NCI-H345 treated with DMSO at 0.1 percent for 48 hours (cell line): ENCODE measurements around the gene SETD1A.

Experiments
- DNase-seq: peaks from one replicate; lab custom pipeline; 2025; ENCODE audit not compliant: unreplicated experiment; lab: John Stamatoyannopoulos, UW

Gene SETD1A

DNA sequence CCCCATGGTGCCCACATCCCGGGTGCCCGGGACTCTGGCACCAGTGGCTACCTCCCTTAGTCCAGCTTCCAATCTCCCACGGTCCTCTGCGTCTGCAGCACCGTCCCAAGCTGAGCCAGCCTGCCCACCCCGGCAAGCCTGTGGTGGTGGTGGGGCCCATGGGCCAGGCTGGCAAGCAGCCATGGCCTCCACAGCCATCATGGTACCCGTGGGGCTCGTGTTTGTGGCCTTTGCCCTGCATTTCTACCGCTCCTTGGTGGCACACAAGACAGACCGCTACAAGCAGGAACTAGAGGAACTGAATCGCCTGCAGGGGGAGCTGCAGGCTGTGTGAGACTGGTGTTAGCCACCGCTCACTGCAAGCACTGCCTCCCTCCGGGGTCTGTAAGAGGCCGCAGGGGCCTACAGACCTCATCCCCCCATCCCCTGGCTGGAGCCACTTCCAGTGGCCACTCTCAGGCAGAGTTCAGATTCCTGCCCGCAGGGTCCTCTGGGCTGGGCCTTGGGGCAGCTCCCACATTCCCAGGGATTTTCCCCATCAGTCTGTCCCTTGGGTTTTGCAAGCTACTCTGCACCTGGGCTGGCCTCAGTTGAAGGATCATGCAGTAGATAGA lies 3.9 kb upstream of the SETD1A start:
- peak; percentile 60 for DNase-seq

DNA sequence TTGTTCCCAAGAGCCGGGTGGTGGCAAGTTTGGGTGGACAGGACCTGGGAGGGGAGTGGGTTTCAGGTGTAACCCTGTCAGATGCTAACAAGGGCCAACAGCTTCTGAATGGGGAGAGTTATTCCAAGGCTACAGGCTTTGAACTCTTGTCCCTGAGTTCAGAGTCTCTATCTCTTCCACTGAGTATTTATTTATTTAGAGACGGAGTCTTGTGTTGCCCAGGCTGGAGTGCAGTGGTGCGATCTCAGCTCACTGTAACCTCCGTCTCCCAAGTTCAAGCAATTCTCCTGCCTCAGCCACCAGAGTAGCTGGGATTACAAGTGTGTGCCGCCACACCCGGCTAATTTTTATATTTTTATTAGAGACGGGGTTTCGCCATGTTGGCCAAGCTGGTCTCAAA lies 2.6 kb upstream of the SETD1A start:
- no peak for DNase-seq

DNA sequence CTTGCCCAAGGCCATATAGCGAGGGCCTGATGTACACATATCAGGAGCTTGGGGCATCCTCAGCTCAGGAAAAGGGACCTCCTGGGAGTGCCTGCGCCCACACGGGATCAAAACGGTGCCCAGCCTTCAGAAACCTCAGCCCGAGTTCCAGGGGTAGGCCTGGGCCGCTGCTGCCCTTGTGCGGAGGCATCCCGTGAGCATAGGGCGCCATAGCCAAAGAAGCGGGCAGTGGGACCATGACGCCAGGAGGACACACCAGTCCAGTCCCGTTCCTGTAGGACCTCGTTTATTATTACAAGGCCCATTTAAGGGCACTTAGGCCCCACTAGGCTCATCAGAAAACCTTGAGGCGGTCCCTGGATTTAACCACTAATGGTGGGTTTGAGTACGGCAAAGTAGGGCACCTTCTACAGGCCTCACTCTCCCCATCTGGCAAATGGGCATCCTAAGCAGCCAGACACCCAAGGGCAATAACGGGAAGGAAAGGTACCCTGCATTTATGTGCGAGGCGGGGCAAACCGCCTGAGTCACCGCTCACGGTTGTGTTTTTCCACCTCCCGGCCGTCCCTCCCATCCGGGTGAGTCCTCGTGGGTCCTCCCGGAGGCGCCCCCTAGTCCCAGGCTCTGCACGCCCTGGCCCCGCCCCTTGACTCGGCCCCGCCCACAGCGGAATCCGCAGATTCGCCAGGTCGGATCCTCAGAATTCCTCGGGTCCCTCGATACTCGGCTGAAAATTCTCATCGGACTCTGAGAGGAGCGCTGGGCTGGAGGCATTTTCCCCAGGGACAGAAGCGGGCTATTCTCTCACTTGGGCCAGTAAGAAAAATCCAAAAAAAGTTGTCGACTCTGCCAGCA lies 726 bp upstream of the SETD1A start:
- peak; percentile 64 for DNase-seq

DNA sequence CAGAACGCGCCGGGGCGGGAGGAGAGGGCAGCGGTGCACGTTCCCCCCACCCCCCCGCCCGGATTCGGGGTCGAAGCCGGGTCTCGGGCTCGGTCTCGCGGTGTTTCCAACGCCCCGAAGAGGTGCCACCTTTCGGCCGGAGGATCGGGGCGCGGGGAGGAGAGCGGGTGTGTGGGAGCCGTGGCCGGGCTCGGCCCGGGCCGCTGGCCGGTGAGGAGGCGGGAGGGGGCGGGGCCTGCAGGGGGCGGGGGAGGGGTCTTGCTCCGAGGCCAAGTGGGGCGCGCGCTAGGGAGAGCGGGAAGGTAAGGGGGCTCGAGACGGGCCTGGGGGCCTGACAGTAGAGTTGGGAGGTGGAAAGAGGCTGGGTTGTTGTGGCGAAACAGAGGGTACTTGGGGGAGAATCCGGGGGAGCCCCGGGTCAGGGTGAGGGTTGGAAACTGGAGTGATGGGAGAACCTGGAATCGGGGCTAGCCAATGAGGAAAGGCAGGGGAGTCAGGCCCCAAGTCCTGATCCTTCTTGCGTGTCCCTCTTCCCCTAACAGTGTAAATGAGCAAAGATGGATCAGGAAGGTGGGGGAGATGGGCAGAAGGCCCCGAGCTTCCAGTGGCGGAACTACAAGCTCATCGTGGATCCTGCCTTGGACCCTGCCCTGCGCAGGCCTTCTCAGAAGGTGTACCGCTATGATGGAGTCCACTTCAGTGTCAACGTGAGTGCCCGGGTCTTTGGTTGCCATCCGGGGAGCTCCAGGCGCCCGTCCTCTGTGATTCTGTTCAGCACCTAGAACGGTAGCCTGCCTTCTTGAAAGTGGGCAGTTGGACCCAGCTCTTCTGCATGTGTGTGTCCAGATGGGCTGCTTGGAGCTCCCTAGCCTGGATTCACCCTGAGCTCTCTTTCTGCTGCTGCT lies 873 bp downstream of the SETD1A start:
- no peak for DNase-seq

DNA sequence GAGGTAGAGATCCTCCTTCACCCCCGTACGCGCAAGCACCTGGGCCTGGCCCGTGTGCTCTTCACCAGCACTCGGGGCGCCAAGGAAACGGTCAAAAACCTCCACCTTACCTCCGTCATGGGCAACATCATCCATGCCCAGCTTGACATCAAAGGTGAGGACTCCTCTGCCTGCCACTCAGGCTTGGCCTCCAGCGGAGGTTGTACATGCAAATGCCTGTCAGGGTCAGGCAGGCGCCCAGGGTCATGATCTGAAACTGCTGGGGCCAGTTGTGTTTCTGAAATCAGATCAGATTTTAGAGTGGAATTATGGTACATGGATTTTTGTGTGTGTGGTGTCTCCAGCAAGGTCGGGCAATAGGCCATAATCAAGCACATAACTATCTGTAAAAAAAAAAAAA lies 3.8 kb downstream of the SETD1A start:
- no peak for DNase-seq

DNA sequence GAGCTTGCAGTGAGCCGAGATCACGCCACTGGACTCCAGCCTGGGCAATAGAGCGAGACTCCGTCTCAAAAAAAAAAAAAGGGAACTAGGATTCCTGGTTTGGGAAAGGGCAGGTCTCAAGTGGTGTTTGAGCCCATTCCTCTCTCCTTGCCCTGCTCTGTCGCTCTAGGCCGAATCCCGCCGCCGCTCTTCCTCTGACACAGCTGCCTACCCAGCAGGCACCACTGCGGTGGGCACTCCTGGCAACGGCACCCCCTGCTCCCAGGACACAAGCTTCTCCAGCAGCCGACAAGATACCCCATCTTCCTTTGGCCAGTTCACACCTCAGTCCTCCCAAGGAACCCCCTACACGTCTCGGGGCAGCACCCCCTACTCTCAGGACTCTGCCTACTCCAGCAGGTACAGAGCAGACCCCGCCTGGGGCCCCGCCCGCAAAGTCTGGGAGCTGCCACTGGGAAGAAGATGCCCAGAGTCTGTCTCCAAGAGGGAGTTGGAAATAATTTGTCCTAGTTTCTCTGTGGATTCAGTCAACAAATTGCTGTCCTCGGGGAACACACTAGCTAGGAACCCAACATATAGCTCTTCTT lies 6.5 kb downstream of the SETD1A start:
- no peak for DNase-seq

DNA sequence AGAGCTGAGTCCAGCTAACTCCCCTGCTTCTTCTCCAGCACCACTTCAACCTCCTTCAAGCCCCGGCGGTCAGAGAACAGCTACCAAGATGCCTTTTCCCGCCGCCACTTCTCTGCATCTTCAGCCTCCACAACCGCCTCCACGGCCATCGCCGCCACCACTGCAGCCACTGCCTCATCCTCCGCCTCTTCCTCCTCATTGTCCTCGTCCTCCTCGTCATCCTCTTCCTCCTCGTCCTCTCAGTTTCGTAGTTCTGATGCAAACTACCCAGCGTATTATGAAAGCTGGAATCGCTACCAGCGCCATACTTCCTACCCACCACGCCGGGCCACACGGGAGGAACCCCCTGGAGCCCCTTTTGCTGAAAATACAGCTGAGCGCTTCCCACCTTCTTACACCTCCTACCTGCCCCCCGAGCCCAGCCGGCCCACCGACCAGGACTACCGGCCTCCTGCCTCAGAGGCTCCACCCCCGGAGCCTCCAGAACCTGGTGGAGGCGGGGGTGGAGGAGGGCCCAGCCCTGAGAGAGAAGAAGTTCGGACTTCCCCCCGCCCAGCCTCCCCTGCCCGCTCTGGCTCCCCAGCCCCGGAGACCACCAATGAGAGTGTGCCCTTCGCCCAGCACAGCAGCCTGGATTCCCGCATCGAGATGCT lies 7.1 kb downstream of the SETD1A start:
- no peak for DNase-seq

DNA sequence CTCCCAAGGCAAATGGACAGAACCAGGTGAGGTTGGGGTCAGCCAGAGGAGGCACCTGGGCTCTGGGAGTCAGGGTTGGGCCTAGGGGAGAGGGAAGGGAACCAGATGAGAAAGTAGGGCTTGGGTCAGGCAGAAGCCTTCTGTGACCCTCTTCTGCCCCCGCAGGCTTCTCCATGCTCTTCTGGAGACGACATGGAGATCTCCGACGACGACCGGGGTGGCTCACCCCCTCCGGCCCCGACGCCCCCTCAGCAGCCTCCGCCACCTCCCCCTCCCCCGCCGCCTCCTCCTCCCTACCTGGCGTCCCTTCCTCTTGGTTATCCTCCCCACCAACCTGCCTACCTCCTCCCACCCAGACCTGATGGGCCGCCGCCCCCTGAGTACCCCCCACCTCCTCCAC lies 7.9 kb downstream of the SETD1A start:
- no peak for DNase-seq

DNA sequence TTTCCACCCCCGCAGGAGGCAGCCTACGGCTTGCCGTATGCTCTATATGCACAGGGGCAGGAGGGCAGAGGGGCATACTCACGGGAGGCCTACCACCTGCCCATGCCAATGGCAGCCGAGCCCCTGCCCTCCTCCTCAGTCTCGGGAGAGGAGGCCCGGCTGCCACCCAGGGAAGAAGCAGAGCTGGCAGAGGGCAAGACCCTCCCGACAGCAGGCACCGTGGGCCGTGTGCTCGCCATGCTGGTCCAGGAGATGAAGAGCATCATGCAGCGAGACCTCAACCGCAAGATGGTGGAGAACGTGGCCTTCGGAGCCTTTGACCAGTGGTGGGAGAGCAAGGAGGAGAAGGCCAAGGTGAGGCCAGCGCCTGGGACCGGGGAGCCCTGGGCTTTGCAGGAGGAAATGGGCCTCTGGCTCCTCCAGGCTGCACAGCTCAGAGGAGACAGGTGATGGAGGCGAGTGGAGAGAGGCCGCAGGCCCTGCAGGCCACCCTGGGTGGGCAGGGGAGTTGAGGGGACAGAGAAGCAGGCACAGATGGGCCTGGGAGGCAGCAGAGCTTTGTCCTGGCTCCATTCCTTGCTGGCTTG lies 8.6 kb downstream of the SETD1A start:
- DNase-seq: no peak

DNA sequence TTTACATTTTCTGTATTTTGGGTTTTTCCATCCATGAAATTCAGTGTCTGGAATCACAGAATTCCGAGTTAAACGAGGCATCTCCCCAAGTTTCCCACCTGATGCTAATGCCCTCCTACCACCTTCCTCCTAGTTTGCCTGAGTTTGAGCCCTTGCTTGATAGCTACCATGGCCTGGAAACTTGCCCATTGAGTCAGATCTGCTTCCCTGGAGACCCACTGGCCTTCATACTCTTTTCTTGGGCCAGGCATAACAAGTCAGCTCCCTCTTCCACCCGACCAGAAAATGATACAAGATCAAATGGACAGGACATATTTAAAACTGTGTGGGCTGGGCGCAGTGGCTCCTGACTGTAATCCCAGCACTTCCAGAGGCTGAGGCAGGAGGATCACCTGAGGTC lies 10.2 kb downstream of the SETD1A start:
- no peak for DNase-seq

DNA sequence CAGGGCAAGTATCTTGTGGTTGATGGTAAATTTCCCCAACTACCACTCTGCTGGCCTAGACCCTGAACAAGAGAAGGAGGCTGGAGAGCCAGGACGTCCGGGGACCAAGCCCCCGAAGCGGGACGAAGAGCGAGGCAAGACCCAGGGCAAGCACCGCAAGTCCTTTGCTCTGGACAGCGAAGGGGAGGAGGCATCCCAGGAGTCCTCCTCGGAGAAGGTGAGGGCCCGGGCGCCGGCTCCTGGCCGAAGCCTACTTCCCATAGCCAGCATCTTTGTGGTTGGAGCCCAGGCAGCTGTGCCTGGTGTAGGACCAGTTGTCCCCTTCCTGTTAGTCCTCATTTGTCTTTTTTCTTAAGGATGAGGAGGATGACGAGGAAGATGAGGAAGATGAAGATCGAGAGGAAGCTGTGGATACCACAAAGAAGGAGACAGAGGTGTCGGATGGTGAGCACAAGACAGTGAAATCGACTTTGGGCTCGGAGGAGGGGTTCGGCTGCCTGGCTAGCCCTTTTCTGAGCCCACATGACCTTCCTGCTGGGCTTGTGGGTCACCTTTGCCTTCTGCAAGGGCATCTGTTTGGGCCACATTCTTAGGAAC lies 11.8 kb downstream of the SETD1A start:
- DNase-seq: no peak

DNA sequence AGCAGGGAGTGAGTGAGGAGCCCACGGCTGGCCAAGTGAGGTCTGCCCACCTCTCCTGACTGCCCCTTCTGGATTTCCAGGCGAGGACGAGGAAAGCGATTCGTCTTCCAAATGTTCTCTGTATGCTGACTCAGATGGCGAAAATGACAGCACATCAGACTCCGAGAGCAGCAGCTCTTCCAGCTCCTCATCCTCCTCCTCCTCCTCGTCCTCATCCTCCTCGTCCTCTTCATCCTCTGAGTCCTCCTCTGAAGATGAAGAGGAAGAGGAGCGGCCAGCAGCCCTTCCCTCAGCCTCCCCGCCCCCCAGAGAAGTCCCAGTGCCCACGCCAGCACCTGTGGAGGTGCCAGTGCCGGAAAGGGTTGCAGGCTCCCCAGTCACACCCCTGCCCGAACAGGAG lies 13.7 kb downstream of the SETD1A start:
- no peak for DNase-seq

DNA sequence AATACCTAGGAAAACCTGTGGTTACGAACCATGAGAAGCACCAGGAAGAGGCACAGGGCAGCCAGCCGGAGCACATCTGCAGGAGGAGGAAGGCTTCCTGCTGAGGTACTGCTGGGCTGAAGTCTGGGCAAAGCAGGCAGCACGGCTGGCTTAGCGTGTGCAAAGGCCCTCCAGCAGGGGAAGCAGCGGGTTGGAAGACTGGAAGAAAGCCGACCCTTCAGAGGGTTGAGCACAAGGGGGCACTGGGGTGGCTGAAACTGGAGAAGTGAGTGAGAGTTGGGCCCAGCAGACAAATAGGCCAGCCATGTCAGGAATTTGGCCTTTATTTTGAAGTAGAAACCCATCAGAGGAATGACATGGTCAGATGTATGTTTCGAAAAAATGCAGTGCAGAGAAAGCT lies 15.3 kb downstream of the SETD1A start:
- no peak for DNase-seq

DNA sequence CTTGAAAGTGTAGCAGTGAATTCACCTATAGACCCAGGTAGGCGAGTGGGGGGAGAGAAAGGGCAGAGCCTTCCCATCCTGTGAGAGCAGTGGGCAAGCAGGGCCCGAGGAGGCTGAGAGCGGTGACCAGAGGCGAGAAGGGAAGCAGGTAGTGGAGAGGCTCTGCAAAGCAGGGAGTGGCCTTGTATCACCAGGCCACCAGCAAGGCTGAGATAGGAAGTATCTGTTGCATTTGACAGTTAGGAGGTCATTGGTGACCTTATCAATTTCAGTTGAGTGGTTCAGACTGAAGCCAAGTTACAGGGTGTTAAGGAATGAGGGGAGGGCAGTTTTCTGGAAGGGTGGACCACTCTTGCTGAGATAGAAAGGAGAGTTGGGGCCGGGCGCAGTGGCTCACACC lies 16.8 kb downstream of the SETD1A start:
- DNase-seq: no peak

DNA sequence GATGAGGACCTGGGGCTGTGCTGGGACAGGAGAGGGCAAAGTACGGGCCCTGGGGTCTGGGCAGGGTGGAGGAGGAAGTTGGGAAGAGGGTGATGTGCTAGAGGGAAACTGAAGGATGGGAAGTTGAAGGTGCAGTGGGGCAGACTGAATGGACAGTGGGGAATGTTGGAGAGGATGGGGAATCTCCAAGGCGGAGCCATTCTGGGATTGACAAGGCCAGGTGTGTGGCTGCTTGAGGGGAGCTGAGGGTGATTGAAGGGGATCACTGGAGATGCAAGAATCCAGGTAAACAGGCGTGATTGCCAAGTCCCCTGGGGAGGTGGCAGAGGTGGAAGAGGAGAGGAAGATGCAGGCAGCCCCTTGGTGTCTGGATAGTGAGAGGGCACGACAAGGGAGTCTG lies 18.9 kb downstream of the SETD1A start:
- DNase-seq: no peak

DNA sequence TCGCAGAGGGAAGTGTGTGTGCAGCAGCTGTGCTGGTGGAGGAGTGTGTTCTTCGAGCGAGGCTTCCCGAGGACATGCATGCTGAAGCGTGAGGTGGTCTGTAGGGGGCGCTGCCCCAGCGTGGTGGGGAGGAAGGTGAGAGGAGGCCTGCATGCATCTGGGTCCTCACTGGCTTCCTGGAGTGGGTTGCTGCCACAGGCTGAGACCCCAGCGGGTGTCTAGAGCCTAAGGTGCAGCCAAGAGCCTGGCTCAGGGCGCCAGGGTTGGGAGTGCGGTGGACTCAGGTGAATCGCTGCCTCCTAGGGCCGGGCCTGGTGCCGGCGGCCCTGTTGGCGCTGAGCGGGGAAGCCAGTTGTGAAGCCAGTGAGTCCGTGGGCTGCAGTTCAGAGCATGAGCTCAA lies 19.9 kb downstream of the SETD1A start:
- DNase-seq: no peak

DNA sequence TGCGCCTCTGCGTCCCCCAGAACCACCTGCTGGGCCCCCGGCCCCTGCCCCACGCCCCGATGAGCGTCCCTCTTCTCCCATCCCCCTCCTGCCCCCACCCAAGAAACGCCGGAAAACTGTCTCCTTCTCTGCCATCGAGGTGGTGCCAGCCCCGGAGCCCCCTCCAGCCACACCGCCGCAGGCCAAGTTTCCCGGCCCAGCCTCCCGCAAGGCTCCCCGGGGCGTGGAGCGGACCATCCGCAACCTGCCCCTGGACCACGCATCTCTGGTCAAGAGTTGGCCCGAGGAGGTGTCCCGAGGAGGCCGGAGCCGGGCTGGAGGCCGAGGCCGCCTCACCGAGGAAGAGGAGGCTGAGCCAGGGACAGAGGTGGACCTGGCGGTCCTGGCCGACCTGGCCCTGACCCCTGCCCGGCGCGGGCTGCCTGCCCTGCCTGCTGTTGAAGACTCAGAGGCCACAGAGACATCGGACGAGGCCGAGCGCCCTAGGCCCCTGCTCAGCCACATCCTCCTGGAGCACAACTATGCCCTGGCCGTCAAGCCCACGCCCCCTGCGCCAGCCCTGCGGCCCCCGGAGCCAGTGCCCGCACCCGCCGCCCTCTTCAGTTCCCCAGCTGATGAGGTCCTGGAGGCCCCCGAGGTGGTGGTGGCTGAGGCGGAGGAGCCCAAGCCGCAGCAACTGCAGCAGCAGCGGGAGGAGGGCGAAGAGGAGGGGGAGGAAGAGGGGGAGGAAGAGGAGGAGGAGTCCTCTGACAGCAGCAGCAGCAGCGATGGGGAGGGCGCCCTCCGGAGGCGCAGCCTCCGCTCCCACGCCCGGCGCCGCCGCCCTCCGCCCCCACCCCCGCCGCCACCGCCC lies 21.8 kb downstream of the SETD1A start:
- no peak for DNase-seq

DNA sequence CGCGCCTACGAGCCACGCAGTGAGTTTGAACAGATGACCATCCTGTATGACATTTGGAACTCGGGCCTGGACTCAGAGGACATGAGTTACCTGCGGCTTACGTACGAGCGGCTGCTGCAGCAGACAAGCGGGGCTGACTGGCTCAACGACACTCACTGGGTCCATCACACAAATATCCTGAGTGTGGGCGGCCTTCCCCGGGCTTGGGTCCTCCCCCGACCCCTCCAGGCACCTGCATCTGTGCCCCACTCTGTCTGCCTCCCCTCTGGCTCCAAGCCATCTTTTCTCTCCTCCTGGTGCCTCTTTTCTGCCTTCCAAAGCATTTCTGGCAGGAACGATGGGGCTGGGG lies 22.4 kb downstream of the SETD1A start:
- DNase-seq: no peak

DNA sequence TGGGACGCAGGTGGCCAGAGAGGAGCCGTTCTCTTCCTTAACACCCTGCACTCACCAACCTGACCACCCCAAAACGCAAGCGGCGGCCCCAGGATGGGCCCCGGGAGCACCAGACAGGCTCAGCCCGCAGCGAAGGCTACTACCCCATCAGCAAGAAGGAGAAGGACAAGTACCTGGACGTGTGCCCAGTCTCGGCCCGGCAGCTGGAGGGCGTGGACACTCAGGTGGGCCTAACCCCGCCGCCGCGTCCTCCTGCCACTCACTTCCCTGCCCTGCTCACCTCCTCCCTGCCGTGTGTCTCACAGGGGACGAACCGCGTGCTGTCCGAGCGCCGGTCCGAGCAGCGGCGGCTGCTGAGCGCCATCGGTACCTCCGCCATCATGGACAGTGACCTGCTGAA lies 22.9 kb downstream of the SETD1A start:
- DNase-seq: no peak
